ENCODE data around the gene MED12.
A peak's percentile ranks its signal among the peaks of the same experiment; 100 is the strongest.

Gene MED12

DNA sequence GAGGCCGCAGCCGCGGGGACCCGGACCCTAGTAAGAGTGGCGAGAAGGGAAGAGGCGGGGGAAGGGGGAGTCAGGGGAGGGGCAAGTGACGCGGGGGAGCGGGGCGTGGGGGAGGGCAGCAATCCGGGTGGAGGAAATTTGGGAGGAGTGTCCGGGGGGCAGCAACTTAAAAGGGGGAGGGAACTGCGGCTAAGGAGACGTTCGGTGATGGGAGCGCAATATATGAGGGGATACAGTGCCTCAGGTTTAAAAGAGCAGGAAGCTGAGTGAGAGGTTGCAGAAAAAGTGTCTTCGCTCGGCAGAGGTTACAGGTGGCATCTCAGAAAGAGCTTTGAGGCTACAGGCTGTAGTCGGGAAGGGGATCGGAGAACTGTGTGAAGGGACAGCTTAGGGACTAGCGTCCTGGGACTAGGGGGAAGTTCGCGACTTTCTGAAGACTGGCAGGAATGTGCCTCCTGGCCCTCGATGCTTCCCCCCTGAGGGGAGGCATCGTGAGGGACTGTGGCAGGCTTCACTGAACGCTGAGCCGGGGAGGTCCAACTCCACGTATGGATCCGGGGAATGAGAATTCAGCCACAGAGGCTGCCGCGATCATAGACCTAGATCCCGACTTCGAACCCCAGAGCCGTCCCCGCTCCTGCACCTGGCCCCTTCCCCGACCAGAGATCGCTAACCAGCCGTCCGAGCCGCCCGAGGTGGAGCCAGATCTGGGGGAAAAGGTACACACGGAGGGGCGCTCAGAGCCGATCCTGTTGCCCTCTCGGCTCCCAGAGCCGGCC lies 22.2 kb upstream of the MED12 start:
- Histone ChIP-seq H3K9ac (ENCODE audit: low read depth in 1 of 2, low read length in 2 of 2) (peak overlapping the region; percentile 66 to 68), H3K27ac (ENCODE audit: low read depth, low read length) (no peak overlapping the region), H3K9me3 (ENCODE audit: control insufficient read depth in 1 of 2, low read length in 2 of 2) (no peaks in the 10 kb centered on the region)

DNA sequence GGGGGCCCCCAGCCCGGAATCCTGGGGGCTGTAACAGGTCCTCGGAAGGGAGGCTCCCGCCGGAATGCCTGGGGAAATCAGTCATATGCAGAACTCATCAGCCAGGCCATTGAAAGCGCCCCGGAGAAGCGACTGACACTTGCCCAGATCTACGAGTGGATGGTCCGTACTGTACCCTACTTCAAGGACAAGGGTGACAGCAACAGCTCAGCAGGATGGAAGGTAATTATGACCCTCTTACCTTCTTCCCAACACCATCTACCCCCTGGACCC lies 21.7 kb upstream of the MED12 start:
- H3K36me3 ChIP-seq (ENCODE audit: control insufficient read depth in 1 of 2, insufficient read depth in 2 of 2, low read length in 2 of 2): peaks cover 0 to 3% of the 10 kb centered on the region in 2 donors
- no peaks in the 10 kb centered on the region for H3K27me3 ChIP-seq (ENCODE audit: control insufficient read depth in 1 of 2, insufficient read depth in 2 of 2, low read length in 2 of 2)
- H3K4me3 ChIP-seq (ENCODE audit: low read depth in 1 of 2, low read length in 2 of 2): peak overlapping the region; percentile 84 to 86
- H3K9ac ChIP-seq (ENCODE audit: low read depth in 1 of 2, low read length in 2 of 2): peak overlapping the region; percentile 66 to 68
- H3K27ac ChIP-seq (ENCODE audit: low read depth, low read length): no peak overlapping the region
- peaks cover 10 to 21% of the 10 kb centered on the region in 2 donors for H3K4me1 ChIP-seq (ENCODE audit: control insufficient read depth in 1 of 2, insufficient read depth in 2 of 2, low read length in 2 of 2)
- no peaks in the 10 kb centered on the region for H3K9me3 ChIP-seq (ENCODE audit: control insufficient read depth in 1 of 2, low read length in 2 of 2)

More for the DNA sequence above, 22.2 kb upstream of the MED12 start:
- Histone ChIP-seq H3K4me3 (ENCODE audit: low read depth in 1 of 2, low read length in 2 of 2) (peak overlapping the region; percentile 84 to 86), H3K4me1 (ENCODE audit: control insufficient read depth in 1 of 2, insufficient read depth in 2 of 2, low read length in 2 of 2) (peaks cover 10 to 21% of the 10 kb centered on the region in 2 donors), H3K36me3 (ENCODE audit: control insufficient read depth in 1 of 2, insufficient read depth in 2 of 2, low read length in 2 of 2) (no peaks in the 10 kb centered on the region), H3K27me3 (ENCODE audit: control insufficient read depth in 1 of 2, insufficient read depth in 2 of 2, low read length in 2 of 2) (no peaks in the 10 kb centered on the region)

GRCh38 chrX:71098302-71098701 lies 20.1 kb upstream of the MED12 start:
- Histone ChIP-seq H3K27me3 (ENCODE audit: control insufficient read depth in 1 of 2, insufficient read depth in 2 of 2, low read length in 2 of 2) (no peaks in the 10 kb centered on the region), H3K27ac (ENCODE audit: low read depth, low read length) (no peak overlapping the region), H3K9ac (ENCODE audit: low read depth in 1 of 2, low read length in 2 of 2) (no peak overlapping the region), H3K4me1 (ENCODE audit: control insufficient read depth in 1 of 2, insufficient read depth in 2 of 2, low read length in 2 of 2) (peaks cover 11 to 21% of the 10 kb centered on the region in 2 donors), H3K36me3 (ENCODE audit: control insufficient read depth in 1 of 2, insufficient read depth in 2 of 2, low read length in 2 of 2) (peaks cover 0 to 3% of the 10 kb centered on the region in 2 donors), H3K4me3 (ENCODE audit: low read depth in 1 of 2, low read length in 2 of 2) (no peak overlapping the region), H3K9me3 (ENCODE audit: control insufficient read depth in 1 of 2, low read length in 2 of 2) (no peaks in the 10 kb centered on the region)

DNA sequence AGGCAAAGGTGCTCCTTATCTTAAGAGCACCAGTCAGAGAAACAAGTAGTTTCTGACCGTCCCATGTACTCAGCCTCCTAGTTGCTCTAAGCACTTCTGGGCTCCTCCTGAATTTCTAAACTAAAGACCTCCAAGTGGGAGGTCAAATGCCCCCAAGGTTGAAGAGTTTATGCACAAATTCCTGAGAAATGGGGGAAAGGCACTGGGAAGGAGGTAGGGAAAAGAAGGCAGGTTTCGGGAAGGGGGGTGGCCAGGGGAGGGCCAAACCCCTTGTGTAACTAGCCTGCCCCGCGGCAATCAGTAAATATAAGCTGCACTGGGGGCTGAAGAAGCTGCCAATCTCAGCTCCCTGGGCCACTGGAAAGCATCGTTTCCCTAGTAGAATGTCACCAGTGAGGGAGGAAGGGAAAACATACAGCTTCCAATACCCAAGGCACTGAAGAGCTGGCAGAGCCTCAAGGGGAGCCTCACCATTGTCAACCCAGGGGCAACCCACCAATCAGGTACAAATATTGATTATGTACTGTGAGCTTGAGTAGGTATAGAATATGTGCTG lies 19.4 kb upstream of the MED12 start:
- Histone ChIP-seq H3K27ac (ENCODE audit: low read depth, low read length) (no peak overlapping the region), H3K36me3 (ENCODE audit: control insufficient read depth in 1 of 2, insufficient read depth in 2 of 2, low read length in 2 of 2) (peaks cover 0 to 3% of the 10 kb centered on the region in 2 donors), H3K9me3 (ENCODE audit: control insufficient read depth in 1 of 2, low read length in 2 of 2) (no peaks in the 10 kb centered on the region), H3K9ac (ENCODE audit: low read depth in 1 of 2, low read length in 2 of 2) (no peak overlapping the region), H3K4me1 (ENCODE audit: control insufficient read depth in 1 of 2, insufficient read depth in 2 of 2, low read length in 2 of 2) (peaks cover 18 to 26% of the 10 kb centered on the region in 2 donors), H3K4me3 (ENCODE audit: low read depth in 1 of 2, low read length in 2 of 2) (no peak overlapping the region), H3K27me3 (ENCODE audit: control insufficient read depth in 1 of 2, insufficient read depth in 2 of 2, low read length in 2 of 2) (no peaks in the 10 kb centered on the region)

- Histone ChIP-seq H3K27me3 (ENCODE audit: control insufficient read depth in 1 of 2, insufficient read depth in 2 of 2, low read length in 2 of 2) (no peaks in the 10 kb centered on the region), H3K4me1 (ENCODE audit: control insufficient read depth in 1 of 2, insufficient read depth in 2 of 2, low read length in 2 of 2) (peaks cover 25 to 33% of the 10 kb centered on the region in 2 donors), H3K9ac (ENCODE audit: low read depth in 1 of 2, low read length in 2 of 2) (no peak overlapping the region), H3K4me3 (ENCODE audit: low read depth in 1 of 2, low read length in 2 of 2) (no peak overlapping the region), H3K36me3 (ENCODE audit: control insufficient read depth in 1 of 2, insufficient read depth in 2 of 2, low read length in 2 of 2) (peaks cover 0 to 3% of the 10 kb centered on the region in 2 donors), H3K27ac (ENCODE audit: low read depth, low read length) (no peak overlapping the region), H3K9me3 (ENCODE audit: control insufficient read depth in 1 of 2, low read length in 2 of 2) (no peaks in the 10 kb centered on the region)
Measured at GRCh38 chrX:71099736-71100135, 18.7 kb upstream of the MED12 start.

DNA sequence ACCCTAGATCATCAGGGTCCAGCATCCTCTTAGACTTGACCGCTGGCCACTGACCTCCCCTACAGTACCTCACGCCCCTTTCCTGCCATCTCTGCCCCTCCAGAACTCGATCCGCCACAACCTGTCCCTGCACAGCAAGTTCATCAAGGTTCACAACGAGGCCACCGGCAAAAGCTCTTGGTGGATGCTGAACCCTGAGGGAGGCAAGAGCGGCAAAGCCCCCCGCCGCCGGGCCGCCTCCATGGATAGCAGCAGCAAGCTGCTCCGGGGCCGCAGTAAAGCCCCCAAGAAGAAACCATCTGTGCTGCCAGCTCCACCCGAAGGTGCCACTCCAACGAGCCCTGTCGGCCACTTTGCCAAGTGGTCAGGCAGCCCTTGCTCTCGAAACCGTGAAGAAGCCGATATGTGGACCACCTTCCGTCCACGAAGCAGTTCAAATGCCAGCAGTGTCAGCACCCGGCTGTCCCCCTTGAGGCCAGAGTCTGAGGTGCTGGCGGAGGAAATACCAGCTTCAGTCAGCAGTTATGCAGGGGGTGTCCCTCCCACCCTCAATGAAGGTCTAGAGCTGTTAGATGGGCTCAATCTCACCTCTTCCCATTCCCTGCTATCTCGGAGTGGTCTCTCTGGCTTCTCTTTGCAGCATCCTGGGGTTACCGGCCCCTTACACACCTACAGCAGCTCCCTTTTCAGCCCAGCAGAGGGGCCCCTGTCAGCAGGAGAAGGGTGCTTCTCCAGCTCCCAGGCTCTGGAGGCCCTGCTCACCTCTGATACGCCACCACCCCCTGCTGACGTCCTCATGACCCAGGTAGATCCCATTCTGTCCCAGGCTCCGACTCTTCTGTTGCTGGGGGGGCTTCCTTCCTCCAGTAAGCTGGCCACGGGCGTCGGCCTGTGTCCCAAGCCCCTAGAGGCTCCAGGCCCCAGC lies 17.6 kb upstream of the MED12 start:
- H3K36me3 ChIP-seq (ENCODE audit: control insufficient read depth in 1 of 2, insufficient read depth in 2 of 2, low read length in 2 of 2): peaks cover 0 to 3% of the 10 kb centered on the region in 2 donors
- no peaks in the 10 kb centered on the region for H3K27me3 ChIP-seq (ENCODE audit: control insufficient read depth in 1 of 2, insufficient read depth in 2 of 2, low read length in 2 of 2)
- no peak overlapping the region for H3K4me3 ChIP-seq (ENCODE audit: low read depth in 1 of 2, low read length in 2 of 2)
- no peaks in the 10 kb centered on the region for H3K9me3 ChIP-seq (ENCODE audit: control insufficient read depth in 1 of 2, low read length in 2 of 2)
- H3K27ac ChIP-seq (ENCODE audit: low read depth, low read length): no peak overlapping the region
- H3K4me1 ChIP-seq (ENCODE audit: control insufficient read depth in 1 of 2, insufficient read depth in 2 of 2, low read length in 2 of 2): peaks cover 21 to 28% of the 10 kb centered on the region in 2 donors
- no peak overlapping the region for H3K9ac ChIP-seq (ENCODE audit: low read depth in 1 of 2, low read length in 2 of 2)

DNA sequence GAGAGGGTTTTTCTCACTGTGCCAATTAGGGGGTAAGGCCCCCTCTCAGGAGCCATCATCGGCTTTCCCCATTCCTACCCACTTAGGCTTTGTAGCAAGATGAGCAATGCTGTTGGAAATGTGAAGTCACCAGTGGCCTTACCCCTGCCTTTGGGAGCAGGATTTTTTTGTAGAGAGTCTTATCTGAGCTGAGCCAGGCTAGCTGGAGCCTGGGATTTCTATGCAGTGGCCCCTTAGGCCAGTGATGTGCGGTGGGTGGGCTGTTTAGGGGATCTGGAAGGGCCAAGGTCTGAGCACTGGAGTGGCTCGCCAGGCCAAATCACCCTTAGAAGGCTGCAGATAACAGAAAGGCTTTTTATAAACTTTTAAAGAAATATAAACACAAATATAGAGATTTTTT lies 16.1 kb upstream of the MED12 start:
- Histone ChIP-seq H3K27ac (ENCODE audit: low read depth, low read length) (no peak overlapping the region), H3K27me3 (ENCODE audit: control insufficient read depth in 1 of 2, insufficient read depth in 2 of 2, low read length in 2 of 2) (no peaks in the 10 kb centered on the region), H3K4me1 (ENCODE audit: control insufficient read depth in 1 of 2, insufficient read depth in 2 of 2, low read length in 2 of 2) (peaks cover 21 to 22% of the 10 kb centered on the region in 2 donors), H3K36me3 (ENCODE audit: control insufficient read depth in 1 of 2, insufficient read depth in 2 of 2, low read length in 2 of 2) (peaks cover 0 to 3% of the 10 kb centered on the region in 2 donors), H3K9ac (ENCODE audit: low read depth in 1 of 2, low read length in 2 of 2) (no peak overlapping the region), H3K9me3 (ENCODE audit: control insufficient read depth in 1 of 2, low read length in 2 of 2) (no peaks in the 10 kb centered on the region), H3K4me3 (ENCODE audit: low read depth in 1 of 2, low read length in 2 of 2) (no peak overlapping the region)

DNA sequence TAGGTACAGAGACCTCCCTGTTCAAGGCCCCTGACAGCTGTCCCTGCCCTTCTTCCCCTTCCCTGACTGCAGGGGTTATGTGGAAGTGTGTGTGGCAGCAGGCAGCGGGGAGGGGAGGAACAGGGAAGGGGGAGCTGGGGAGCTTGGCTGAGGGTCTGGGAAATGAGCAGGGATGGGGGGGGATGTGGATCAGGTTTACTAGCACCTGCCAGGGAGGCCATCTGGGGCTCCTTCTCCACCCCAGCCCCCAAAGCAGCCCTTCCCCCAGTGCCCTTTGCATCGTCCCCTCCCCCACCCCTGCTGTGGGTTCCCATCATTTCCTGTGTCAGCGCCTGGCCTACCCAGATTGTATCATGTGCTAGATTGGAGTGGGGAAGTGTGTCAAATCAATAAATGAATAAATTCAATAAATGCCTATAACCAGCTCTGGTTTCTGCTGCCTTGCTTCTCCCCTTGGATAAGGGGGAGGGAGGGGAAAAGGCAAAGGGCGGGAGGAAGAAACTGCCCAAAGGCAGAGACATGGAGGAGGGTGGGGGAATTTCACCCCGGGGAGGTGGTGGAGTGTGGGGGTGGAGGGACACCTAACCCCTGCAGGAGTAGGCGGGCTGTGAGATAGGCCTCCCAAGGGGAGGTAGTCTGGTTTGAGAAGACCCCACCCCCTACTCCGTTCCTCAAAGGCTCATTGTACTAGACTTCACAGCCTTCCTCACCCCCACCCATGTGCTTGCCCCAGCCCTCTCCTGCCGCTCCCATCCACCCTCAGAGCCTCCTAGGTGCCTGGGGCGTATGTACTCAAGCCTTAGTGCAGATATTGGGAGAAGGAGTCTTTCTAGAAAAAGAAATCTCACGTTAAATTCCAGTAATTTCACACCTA lies 15.0 kb upstream of the MED12 start:
- Histone ChIP-seq H3K9ac (ENCODE audit: low read depth in 1 of 2, low read length in 2 of 2) (peak overlapping the region in 1 of 2 donors; percentile 24), H3K9me3 (ENCODE audit: control insufficient read depth in 1 of 2, low read length in 2 of 2) (no peaks in the 10 kb centered on the region), H3K27ac (ENCODE audit: low read depth, low read length) (peak overlapping the region; percentile 42)

GRCh38 chrX:71105628-71106027 lies 12.8 kb upstream of the MED12 start:
- no peak overlapping the region for H3K27ac ChIP-seq (ENCODE audit: low read depth, low read length)
- no peak overlapping the region for H3K9ac ChIP-seq (ENCODE audit: low read depth in 1 of 2, low read length in 2 of 2)
- peaks cover 13 to 15% of the 10 kb centered on the region in 2 donors for H3K4me1 ChIP-seq (ENCODE audit: control insufficient read depth in 1 of 2, insufficient read depth in 2 of 2, low read length in 2 of 2)
- H3K9me3 ChIP-seq (ENCODE audit: control insufficient read depth in 1 of 2, low read length in 2 of 2): no peaks in the 10 kb centered on the region
- no peak overlapping the region for H3K4me3 ChIP-seq (ENCODE audit: low read depth in 1 of 2, low read length in 2 of 2)
- H3K27me3 ChIP-seq (ENCODE audit: control insufficient read depth in 1 of 2, insufficient read depth in 2 of 2, low read length in 2 of 2): no peaks in the 10 kb centered on the region
- H3K36me3 ChIP-seq (ENCODE audit: control insufficient read depth in 1 of 2, insufficient read depth in 2 of 2, low read length in 2 of 2): peaks cover 0 to 3% of the 10 kb centered on the region in 2 donors

More for the DNA sequence above, 15.0 kb upstream of the MED12 start:
- Histone ChIP-seq H3K4me1 (ENCODE audit: control insufficient read depth in 1 of 2, insufficient read depth in 2 of 2, low read length in 2 of 2) (peaks cover 15 to 16% of the 10 kb centered on the region in 2 donors), H3K36me3 (ENCODE audit: control insufficient read depth in 1 of 2, insufficient read depth in 2 of 2, low read length in 2 of 2) (peaks cover 0 to 3% of the 10 kb centered on the region in 2 donors), H3K27me3 (ENCODE audit: control insufficient read depth in 1 of 2, insufficient read depth in 2 of 2, low read length in 2 of 2) (no peaks in the 10 kb centered on the region), H3K4me3 (ENCODE audit: low read depth in 1 of 2, low read length in 2 of 2) (peak overlapping the region; percentile 16 to 43)
